H1 (cell line): Measurements from ENCODE around the gene WDR37. TPM values are rescaled to one million over a fixed set of nuclear protein-coding genes. Genes with fewer than 3 reads are reported as not detected.

ENCODE experiments used
- CHD7 ChIP-seq: fragments of 300-600 bp; sonication (generic); IDR thresholded peaks from 2 replicates; pipeline ENCODE4 v1.7.1; 2012; ENCODE audit warnings: low read length, moderate library complexity, mild to moderate bottlenecking, inconsistent platforms; ENCODE audit not compliant: insufficient replicate concordance
- CTCF ChIP-seq, 3 experiments: IDR thresholded peaks; 1 replicate in 2 of 3; 2 replicates in 1 of 3; pipeline versions ENCODE4 v1.5.1 to v1.6.1; 2011; ENCODE audit warnings: low read length in 3 of 3, mild to moderate bottlenecking in 3 of 3, inconsistent platforms in 2 of 3, low read depth in 1 of 3, moderate library complexity in 1 of 3; ENCODE audit not compliant: insufficient read depth in 1 of 3; ENCODE audit errors: control extremely low read depth in 1 of 3
- MAFK ChIP-seq: IDR thresholded peaks from 2 replicates; pipeline ENCODE4 v1.6.1; 2012; ENCODE audit warnings: low read depth, mild to moderate bottlenecking, improper control_type of control experiment, low read length
- RAD21 ChIP-seq, 2 experiments: IDR thresholded peaks in 1 of 2; conservative IDR thresholded peaks in 1 of 2; 2 replicates each; pipeline ENCODE4 v1.6.1; 2011; ENCODE audit warnings: low read depth in 2 of 2, low read length in 2 of 2, improper control_type of control experiment in 1 of 2, inconsistent platforms in 1 of 2, mild to moderate bottlenecking in 1 of 2, moderate library complexity in 1 of 2
- SIN3A ChIP-seq, 2 experiments: IDR thresholded peaks in 1 of 2; conservative IDR thresholded peaks in 1 of 2; 2 replicates each; pipeline ENCODE4 v1.6.1; 2011 to 2012; ENCODE audit warnings: low read length in 2 of 2, improper control_type of control experiment in 1 of 2, low read depth in 1 of 2, mild to moderate bottlenecking in 1 of 2
- polyA plus RNA-seq, 7 experiments: library from polyadenylated mRNA; depleted of rRNA in 3 of 7; stranded (reverse) in 5 of 7; unstranded in 2 of 7; fragments of >200 nt in 5 of 7; fragments of 200-250 nt in 2 of 7; gene quantifications; 1 replicate in 5 of 7; 2 replicates in 1 of 7; 4 replicates in 1 of 7; pipeline versions ENCODE4 v1.2.1 to v1.2.3, GENCODE V29; 2011 to 2013; ENCODE audit warnings: missing spikeins in 2 of 7, mixed read lengths in 2 of 7
- total RNA-seq: library from RNA; stranded (reverse); fragmentation: NEBNext Ultra II Directional; extraction: Animal tissue kit (Norgen Biotek cat#: 25700); gene quantifications from 2 replicates; pipeline ENCODE4 v1.2.1, GENCODE V29; 2021

The WDR37 gene
- total and polyA plus RNA-seq, 2 of the 8 experiments (the other 6 are each of a cell fraction or from before 2014, with no cell fraction given), result 9.6 to 12.0 TPM

GRCh38 chr10:1109795-1110673 is 53.8 kb downstream of the WDR37 start (continued):
- TF ChIP-seq CHD7, result no peak
- no peak for TF ChIP-seq MAFK
- TF ChIP-seq CTCF (IDR thresholded peaks at IDR 0.05; ENCODE audit: control extremely low read depth in 1 of 3, insufficient read depth in 1 of 3, low read depth in 1 of 3, low read length in 3 of 3), result peak; percentile 71 to 91 (median 88)
- TF ChIP-seq RAD21 (IDR thresholded peaks at IDR 0.05 in 1 of 2, conservative IDR thresholded peaks at IDR 0.05 in 1 of 2; ENCODE audit: low read depth in 2 of 2, low read length in 2 of 2), result peak; percentile 84 to 85
- peak in 1 of 2 experiments; percentile 59; a peak in 1 of 4 replicates for TF ChIP-seq SIN3A (conservative IDR thresholded peaks at IDR 0.05 in 1 of 2, IDR thresholded peaks at IDR 0.05 in 1 of 2; ENCODE audit: low read depth in 1 of 2, low read length in 2 of 2)
